UCSD-AML1 (cell line): Measurements from ENCODE around the gene ADA.

ENCODE experiments used
- DNase-seq: peaks from one replicate; lab custom pipeline; 2025; ENCODE audit not compliant: unreplicated experiment; lab: John Stamatoyannopoulos, UW

ADA gene

DNA sequence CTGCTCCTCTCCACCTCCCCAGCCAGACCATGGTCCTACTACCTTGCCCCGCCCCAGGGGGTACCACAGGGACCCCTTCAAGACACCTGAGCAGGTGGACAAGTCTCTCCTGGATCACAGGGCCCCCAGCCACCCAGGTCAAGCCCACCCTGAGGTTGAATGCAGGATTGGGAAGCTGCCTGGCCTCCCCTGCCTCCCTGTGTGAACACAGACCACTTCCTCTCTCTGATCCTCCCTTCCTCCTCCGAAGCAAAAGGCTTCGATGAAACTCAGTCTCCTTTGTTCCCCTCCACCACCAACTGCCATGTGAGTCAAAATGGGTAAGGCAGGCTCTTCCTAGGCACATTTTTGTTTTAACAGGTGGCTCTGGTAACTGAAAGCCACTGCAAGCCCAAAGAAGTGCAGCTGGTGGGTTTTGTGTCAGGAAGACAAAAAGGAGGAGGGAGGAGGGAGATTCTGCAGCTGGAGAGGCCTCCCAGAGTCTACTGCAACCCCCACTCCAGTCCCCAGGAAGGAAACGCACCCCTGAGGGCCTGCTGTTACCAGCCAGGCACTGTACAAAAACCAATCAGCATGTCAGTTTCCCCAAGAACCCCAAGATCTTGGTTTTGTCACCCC lies 5.4 kb downstream of the ADA start:
- DNase-seq = peak; percentile 63

DNA sequence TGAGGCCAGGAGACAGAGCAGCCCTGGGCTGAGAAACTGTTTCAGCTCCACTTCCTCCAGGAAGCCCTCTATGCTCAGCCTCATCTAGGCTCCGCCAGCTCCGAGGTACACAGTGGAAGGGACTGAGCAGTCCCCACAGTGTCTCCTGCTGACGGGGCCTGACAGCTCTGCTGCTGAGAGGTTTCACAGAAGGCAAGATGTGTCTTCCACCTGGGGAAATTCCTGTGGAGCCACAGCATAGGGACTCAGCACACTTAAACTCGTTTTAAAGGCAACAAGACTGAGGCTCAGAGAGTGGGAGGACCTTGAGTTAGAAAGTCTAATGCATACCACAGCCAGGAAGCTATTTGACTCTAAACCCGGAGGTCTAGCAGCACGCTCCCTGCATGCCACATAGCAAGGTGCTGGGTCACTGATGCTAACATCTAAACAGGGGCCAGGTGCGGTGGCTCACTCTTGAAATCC lies 6.8 kb downstream of the ADA start:
- DNase-seq = peak; percentile 42

DNA sequence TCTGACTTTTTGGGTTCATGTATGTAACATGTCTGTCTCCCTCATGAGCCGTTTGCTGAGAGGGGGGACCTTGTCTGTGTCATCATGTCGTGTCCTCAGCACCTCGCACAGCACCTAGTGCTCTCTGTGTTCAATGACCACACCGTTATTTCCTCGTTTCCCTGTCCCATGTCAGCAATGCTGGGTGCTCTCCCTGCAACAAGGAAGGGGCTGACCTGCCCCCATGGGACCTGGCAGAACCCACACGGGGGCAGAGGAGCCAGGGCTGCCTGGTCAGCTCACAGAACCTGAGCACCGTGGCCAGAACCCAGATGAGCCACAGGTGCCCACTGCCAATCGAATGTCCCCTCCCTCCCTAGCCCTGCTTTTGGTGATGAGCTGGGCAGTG lies 7.3 kb downstream of the ADA start:
- no peak for DNase-seq

DNA sequence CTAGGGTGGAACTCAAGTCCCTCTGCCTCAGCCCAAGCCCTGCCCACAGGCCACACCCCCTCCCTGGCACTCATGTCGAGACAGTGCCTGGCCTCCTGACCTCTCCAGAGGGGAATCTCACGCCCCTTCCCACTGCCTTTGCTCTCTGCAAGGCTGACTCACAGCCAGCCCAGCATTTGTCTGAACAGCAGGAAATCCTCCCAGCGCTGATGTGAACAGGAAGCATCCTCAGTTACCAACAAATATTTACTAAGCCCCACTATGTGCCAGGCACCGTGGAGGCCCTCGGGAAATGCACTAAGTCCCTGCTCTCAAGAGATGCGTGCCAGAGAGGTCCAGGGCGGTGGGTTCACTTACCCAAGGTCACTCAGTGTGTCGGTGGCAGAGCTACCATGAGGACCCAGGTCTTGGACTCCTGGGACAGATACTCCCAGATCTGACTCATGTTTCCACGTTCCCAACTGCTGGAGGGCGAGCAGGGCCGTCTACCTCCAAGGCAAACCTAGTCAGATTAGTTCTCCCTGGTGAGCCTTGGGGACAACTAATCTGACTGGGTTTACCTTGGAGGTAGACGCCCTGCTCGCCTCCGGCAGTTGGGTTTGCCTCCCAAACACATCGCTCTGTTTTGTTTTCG lies 7.8 kb downstream of the ADA start:
- DNase-seq = peak; percentile 70

DNA sequence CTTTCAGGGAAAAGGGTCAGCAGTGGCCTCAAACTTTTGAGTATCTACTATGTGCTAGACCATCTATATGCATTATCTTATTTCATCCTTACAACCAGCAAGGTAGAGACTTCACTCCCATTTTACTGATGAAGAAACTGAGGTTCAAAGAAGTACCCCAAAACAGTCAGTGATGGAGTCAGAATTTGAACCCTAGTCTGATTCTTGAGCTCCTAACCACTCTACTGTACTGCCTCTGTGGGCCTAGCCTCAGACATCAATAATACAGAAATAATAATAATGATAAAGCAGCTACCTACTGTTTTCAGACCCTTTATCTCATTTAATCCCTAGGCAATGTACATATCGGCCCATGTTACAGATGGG lies 8.4 kb downstream of the ADA start:
- no peak for DNase-seq

DNA sequence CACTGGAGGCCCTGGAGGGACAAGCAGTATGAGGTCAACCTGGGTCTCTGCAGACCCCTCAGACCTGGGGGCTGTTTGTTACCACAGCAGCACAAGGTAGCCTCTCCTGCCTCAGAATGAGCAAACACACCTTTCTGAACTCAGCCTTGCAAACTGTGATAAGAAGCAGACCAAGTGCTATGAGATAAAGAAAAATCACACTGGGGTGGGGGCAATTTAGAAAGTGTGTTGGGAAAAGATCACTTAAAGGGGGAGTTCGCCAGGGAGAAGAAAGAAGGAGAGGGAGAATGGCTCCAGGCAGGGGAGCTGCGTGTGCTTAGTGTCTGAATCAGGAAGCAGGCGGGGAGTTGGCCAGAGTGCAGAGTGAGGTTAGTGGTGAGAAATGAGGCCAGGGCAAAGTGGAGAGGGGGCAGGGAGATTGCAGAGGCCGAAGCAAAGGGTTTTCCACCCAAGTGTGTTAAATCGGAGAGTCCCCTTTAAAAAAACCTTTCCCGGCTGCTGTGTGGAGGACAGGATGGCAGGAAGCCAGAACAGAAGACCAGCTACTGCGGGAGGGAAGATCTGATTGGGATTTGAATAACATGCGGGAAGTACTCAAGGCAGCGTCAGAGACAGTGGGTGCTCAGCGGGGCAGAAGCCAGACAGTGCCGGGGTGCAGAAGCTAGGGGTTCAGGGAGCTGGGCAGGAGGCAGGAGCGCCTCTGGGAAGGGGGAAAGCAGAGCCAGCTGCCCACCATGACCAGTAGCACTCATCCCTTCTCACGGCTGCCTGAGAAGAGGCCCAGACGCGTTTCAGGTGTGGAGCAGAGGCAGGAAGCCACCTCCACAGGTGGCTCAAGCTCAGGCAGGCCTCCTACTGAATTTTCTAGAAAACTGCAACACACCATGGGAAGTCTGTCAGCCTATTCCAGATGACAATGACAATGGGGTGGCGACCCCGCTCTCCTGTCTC lies 9.0 kb downstream of the ADA start:
- peak; percentile 74 for DNase-seq

DNA sequence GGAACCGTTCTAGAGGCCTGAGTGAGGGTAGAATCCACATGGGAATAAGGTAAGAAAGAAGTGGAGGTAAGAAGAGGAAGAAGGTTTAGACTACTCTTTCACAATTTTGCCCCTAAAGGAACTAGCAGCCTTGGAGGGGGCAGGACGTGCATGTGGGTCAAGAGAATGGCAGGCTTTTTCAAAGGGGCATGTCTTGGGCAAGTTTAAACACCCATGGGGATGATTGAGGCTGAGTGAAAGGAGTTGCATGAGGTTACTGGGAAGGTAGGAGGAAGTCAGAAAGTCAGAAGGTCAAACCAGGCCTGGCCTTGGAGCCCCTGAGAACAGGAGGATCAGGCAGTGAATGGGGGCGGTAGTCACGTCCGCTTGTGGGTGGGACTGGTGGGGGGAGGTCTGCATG lies 10.2 kb downstream of the ADA start:
- DNase-seq = no peak

DNA sequence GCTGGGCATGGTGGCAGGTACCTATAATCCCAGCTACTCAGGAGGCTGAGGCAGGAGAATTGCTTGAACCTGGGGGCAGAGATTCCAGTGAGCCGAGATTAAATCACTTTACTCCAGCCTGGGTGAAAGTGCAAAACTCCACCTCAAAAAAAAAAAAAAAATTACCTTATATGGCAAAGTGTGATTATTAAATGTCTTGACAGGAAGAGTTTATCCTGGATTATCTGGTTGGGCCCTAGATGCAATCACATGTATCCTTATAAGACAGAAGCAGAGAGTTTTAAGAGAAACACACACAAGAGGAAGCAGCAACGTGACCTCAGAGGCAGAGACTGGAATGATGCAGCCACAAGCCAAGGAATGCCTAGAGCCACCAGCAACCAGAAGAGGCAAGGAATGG lies 11.0 kb downstream of the ADA start:
- no peak for DNase-seq

DNA sequence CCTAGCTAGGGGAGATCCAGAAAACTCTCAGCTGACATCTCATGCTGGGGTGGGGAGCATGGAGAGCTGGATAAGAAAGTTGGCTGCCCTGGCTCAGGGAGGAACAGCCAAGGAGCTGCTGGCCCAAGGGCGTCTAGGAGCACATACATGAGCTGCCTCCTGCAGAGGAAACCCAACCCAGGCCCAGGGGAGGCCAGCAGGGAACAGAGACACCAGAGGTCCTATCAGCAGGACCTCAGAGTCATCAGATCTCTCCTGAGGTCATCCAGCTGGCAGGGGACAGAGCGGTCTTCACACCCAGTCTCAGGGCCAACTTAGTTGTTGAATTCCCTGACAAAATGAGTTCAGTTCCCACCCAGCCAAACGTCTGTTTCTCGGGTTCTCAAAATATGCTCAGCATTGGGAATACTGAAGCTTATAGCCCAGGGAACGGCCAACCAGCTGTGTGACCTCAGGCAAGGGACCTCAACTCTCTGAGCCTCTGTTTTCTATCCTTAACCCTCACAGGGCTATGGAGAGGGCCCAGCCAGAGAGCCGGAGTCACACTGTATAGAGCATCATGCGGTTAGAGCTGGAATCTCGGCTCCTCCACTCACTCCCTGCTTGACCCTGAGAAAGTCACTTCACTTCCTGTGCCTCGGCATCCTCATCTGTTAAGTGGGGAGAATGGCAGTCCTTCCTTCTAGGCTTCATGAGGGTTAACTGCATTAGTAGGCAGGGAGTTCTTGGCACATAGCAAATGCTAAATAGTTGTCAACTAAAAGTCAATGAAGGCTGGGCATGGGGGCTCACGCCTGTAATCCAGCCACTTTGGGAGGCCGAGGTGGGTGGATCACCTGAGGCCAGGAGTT lies 13.8 kb downstream of the ADA start:
- DNase-seq = no peak

DNA sequence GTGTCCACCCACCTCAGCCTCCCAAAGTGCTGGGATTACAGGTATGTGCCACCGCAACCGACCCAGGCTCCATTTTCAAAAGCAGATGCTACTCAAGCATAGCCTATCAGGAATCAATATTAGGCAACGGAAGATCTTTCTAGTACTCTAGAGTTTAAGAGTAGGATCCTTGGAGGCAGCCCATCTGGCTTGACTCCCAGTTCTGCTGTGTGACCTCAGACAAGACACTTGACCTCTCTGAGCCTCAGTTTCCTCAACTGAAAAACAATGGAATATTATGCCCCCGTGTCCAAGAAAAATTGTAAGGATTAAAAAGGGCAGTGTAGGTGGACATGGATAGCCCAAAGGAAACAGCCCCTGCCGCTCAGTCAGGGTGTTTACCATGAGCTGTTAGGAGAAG lies 14.5 kb downstream of the ADA start:
- DNase-seq = no peak

DNA sequence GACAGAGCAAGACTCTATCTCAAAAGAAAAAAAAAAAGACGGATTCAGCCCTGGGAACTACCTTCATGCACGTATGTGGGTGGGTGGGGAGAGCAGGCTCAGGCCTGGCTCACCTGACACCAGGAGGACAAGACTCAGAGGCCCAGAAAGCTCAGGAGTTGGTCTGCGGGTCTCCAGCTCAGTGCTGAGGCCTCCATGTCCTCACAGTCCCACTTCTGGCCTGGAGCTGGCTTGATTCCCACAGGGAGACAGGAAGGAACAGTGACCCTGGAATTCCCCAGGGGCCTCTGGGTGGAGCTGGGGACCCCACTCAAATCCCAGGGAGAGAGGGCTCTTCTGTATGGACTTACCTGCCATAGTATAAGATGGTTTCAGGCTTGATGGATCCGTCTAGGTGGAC lies 15.6 kb downstream of the ADA start:
- DNase-seq = no peak

DNA sequence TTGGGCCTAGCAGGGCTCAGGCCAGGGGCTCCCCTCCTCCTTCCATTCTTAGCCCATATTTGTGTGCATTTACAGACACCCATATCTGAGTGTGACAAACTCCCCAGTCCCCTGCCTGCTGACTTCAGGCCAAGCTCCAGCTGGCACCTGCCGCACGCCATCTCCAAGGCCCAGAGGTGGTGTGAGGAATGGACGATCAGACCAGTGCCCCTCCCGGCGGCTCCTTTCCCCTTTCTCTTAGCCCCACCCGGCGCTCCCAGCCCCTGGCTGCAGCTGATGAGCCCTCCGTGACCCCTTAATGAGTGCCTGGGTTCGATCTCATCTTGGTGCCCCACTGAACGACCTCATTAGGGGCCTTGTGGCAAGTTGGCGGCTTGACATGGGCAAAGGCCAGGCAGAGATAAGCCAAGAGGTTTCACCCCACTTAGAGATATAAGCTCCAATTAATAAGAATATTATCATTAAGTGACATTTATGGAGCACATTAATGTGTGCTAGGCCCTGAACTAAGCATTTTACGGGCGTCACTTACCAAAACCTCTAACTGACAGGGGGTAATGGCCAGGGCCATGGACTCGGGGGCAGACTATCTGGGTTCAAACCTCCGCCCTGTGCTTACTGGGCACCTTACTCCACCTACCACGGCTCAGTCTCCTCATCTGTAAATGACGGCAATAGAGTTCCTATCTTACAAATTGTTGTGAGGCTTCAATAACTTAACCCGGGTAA lies 17.5 kb downstream of the ADA start:
- DNase-seq = no peak

DNA sequence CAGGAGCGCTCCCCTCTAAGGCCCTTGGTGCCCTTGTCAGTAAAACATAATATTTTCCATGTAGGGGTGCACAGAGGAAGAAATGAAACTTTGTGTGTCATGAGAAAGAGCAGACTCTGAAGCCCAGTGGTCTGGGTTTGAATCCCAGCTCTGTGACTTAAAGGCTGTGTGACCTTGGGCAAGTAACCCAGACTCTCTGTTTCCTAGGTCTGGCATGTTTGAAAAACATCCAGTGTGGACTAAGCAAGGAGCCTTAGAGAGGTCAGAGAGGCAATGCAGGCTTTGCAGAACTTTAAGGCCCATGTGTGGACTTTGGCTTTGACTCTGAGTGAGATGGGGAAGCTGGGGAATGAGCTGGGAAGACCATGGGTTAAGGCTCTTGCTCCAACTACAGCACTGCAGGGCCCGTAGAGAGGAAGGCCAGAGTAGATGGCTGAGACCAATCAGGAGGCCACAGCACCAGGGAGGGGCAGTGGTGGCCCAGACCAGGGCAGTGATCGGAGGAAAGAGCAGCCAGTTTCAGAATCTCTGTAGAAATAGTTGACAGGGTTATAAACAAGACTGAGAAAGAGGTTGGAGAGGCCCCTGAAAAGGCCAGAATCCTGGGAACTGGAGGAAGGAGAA lies 18.2 kb downstream of the ADA start:
- no peak for DNase-seq

DNA sequence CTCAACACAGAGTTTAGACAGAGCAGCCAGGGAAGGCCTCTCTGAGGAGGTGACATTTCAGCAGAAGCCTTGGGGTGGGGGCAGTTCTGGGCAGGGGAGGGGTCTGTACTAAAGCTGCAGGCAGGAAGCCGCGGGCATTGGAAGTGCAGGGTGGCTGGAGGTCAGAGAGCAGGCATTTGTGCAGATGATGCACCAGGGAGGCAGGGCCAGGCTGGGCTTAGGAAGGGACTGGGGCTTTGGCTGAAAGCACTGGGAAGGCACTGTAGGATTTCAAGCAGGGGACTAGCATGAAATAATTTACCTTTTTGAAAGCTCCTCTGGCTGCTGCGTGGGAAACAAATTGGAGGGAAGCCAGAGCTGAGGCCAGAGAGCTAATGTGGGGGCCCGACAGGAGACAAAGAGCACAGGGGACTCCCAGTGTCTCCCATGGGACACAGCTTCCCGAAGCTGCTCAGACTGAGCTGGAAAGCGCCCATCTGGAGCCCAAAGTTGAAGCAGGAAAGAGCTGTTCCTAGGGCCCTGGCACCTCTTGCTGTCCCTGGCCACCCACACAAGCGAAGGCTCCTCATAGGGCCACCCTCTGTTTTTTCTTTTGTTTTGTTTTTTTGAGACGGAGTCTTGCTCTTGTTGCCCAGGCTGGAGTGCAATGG lies 19.3 kb downstream of the ADA start:
- no peak for DNase-seq

DNA sequence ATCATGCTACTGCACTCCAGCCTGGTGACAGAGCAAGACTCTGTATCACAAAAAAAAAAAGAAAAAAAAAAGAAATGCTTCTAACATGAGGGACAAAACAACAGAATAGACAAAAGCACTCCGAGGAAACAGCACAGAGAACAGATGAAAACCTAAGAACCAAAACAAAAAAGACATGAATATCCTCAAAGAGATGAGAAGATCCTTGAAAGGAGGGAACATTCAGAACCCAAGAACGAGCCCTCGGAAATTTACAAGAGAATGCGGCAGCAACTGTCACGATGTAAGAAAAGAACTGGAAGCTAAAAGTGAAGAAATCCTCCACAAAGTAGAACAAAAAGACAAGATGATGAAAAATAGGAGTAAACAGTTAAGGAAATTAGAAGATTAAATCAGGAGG lies 21.2 kb downstream of the ADA start:
- DNase-seq = no peak

DNA sequence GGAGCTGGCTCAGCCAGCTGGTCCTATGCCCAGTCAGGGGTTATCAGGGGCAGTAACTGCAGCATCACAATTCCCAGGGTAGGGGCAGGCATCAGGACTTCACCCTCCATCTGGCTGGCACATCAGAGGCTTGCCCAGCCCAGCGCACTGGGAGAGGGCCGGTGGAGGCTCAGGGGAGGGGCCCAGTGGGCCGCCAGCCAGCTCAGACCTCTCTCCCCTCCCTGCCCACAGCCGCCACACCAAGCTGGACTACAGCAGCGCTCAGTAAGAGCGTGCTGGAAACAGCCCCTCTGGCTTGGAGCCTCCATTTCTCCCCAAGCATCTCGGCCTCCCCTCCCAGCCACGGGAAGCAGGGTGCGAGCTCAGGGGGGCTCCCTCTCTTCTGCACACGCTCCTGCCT lies 22.0 kb downstream of the ADA start:
- DNase-seq = no peak

DNA sequence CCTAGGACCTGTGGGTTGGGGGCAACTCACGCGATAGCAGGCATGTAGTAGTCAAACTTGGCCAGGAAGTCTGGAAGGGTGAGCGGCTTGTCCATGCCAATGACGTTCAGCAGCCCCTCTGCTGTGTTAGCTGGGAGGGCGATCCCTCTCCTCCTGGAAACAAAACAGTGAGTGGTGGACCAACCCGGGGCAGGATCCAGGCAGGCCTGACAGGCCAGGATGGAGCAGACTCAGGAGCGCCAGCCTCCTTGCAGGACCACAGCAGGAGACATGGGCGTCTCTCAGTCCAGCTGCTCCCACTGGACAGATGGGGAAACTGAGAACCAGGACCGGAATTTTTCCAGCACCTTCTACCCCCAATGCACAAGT lies 22.5 kb downstream of the ADA start:
- no peak for DNase-seq

DNA sequence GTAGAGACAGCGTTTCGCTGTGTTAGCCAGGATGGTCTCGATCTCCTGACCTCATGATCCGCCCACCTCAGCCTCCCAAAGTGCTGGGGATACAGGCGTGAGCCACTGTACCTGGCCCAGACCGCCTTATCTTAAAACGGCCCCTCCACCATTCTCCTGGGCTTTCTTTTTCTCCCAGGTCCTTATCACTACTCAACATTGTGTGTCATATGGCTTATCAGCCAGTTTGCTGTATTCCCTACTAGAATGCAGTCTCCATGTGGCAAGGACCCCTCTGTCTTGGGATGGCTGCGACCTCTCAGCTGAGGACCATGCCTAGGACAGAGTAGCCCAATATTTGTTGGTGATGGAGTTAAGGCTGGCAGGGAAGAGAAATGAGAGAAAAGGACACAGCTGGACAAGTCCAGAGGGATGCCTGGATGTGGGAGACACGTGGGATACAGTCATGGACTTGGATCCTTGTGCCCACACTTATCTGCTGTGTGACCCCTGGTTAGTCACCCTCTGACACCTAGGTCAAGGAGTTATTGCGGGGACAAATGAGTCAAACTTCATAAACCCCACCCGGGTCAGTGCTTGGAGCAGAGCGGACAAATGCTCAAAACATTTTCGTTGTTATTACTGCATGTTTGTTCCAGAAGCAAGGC lies 24.0 kb downstream of the ADA start:
- no peak for DNase-seq

DNA sequence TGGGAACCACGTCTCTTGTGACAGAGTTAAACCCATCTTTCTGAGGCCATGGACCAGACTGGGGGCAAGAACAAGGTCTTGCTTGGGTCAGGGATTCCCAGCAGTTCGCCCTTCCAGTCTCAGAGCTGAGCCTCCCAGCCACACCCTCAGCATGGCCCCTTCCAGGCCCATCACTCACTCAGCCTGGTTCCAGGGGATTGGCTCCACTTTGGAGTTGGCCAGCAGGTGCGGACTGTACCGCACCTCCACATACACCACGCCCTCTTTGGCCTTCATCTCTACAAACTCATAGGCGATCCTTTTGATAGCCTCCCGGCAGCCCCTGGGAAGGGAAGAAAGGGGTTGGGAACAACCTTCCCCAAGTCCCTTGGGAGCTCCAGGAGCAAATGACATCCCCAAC lies 25.2 kb downstream of the ADA start:
- no peak for DNase-seq
